Immature natural killer cell (primary cell): ENCODE data around the gene INSRR. TPM values are rescaled to one million over a fixed set of nuclear protein-coding genes. Genes with fewer than 3 reads are reported as not detected.

Experiments used
- DNase-seq, 3 donors: peaks; one replicate each; pipeline ENCODE4 v3.0.0; 2022; ENCODE audit warnings: mixed read lengths in 1 of 3
- H3K27ac Mint-ChIP-seq, 6 donors: one replicate each; pipeline ENCODE4 v1.8.0; 2020; ENCODE audit warnings: mixed read lengths in 6 of 6, mild to moderate bottlenecking in 5 of 6, inconsistent platforms in 4 of 6, moderate library complexity in 3 of 6
- H3K27me3 Mint-ChIP-seq, 3 donors: one replicate each; pipeline ENCODE4 v1.8.0; 2020 to 2021; ENCODE audit warnings: low read depth in 3 of 3, mild to moderate bottlenecking in 3 of 3, mixed read lengths in 3 of 3, moderate library complexity in 3 of 3, inconsistent platforms in 1 of 3
- H3K36me3 Mint-ChIP-seq, 3 donors: one replicate each; pipeline ENCODE4 v1.8.0; 2020; ENCODE audit warnings: mixed read lengths in 3 of 3, inconsistent platforms in 2 of 3, mild to moderate bottlenecking in 2 of 3
- H3K4me1 Mint-ChIP-seq, 2 donors: one replicate each; pipeline ENCODE4 v1.8.0; 2020; ENCODE audit warnings: inconsistent platforms in 2 of 2, mild to moderate bottlenecking in 2 of 2, mixed read lengths in 2 of 2, moderate library complexity in 1 of 2
- H3K4me3 Mint-ChIP-seq, 5 donors: one replicate each; pipeline ENCODE4 v1.8.0; 2020; ENCODE audit warnings: mild to moderate bottlenecking in 5 of 5, mixed read lengths in 5 of 5, inconsistent platforms in 3 of 5, moderate library complexity in 3 of 5
- H3K9me3 Mint-ChIP-seq, 6 donors: one replicate each; pipeline ENCODE4 v1.8.0; 2020; ENCODE audit warnings: mild to moderate bottlenecking in 6 of 6, mixed read lengths in 6 of 6, inconsistent platforms in 4 of 6, moderate library complexity in 3 of 6
- polyA plus RNA-seq, 3 donors: library from polyadenylated mRNA; unstranded; fragments of 300-500 nt; fragmentation: Illumina TruSeq; gene quantifications; one replicate each; pipeline ENCODE4 v1.2.3, GENCODE V29; 2021

Gene INSRR
- polyA plus RNA-seq, 3 donors from 2014 or later = not detected

DNA sequence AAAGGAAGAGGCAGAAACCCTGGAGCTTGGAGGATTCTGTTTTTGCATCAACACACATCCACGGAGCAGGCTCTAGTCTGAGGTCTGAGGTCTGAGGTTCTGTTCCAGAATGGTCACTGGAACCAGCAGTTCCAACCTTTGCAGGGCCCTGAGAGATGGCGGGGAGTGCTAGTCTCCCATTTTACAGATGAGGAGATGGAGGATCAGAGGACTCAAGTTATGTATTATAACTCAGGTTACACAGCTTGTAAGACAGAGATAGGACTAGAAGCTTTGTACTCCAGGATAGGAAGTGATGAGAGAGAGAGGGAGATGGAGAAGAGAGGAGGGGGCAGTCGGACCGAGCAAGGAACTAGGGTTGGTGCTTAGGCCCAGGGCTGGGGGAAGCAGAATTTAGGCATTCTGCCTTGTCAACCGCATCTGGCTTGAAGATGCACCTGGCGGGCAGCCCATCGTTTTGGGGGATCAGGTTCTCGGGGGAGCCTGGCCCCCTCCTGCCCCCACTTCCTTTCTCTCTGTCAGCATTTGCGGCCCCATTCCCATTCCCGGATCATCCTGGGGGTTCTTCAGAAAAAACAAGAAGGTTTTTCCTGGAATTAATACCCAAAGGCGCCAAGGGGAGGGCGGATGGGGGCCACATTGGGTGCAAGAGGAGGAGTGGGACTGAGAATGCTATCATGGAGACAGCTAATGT is 40.2 kb upstream of the INSRR start:
- Mint-ChIP-seq H3K36me3 (no peaks in the 10 kb centered on the region), H3K27me3 (peaks cover 1 to 26% (median 2%) of the 10 kb centered on the region in 3 donors), H3K4me1 (no peaks in the 10 kb centered on the region), H3K9me3 (no peaks in the 10 kb centered on the region), H3K27ac (peak overlapping the region in 1 of 6 donors; percentile 10), H3K4me3 (no peak overlapping the region)
- DNase-seq = no peak

GRCh38 chr1:156898161-156898566 is 39.2 kb upstream of the INSRR start:
- no peaks in the 10 kb centered on the region for H3K9me3 Mint-ChIP-seq
- H3K27me3 Mint-ChIP-seq = peaks cover 0 to 20% (median 3%) of the 10 kb centered on the region in 3 donors
- no peak overlapping the region for H3K27ac Mint-ChIP-seq
- H3K4me3 Mint-ChIP-seq = no peak overlapping the region
- H3K36me3 Mint-ChIP-seq = no peaks in the 10 kb centered on the region
- H3K4me1 Mint-ChIP-seq = peaks cover 0 to 2% of the 10 kb centered on the region in 2 donors
- no peak for DNase-seq

DNA sequence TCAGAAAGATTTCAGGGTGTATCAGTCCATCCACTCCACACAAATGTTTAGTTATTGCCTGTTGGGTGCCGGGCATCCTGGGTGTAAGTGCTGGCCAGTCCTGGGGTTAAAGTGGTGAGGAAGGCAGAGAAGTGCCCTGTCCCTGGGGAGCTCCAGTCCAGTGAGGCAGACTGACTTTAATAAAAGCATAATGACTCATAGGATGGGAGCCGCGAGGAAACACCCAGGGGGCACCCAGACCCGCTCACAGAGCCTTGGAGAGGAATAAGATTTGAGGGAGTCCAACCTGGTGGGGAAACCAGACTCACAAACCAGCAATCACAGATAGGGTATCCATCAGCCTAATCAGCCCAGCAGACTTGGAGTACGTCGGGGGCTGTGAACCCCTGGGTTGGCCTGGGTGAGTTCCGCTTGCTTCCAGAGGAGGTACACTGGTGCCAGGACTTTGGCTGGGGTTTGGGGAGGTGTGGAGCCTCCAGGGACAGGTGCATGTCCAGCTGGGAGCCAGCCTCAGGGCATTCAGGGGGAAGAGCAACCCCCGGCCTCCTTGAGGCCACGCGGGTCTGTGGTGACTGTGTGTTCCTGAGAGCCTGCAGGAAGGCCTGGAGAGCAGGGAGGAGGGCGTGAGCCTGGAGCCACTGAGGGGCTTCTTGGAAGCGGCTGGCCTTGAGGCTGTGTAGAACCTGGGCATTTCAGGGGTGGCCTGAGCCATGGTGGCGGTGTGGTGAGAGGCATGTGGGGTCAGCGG is 38.3 kb upstream of the INSRR start:
- H3K4me1 Mint-ChIP-seq = peaks cover 2 to 6% of the 10 kb centered on the region in 2 donors
- DNase-seq = no peak
- no peaks in the 10 kb centered on the region for H3K36me3 Mint-ChIP-seq
- H3K9me3 Mint-ChIP-seq = no peaks in the 10 kb centered on the region
- peak overlapping the region in 1 of 6 donors; percentile 42 for H3K27ac Mint-ChIP-seq
- H3K27me3 Mint-ChIP-seq = peaks cover 3 to 23% (median 6%) of the 10 kb centered on the region in 3 donors
- no peak overlapping the region for H3K4me3 Mint-ChIP-seq

DNA sequence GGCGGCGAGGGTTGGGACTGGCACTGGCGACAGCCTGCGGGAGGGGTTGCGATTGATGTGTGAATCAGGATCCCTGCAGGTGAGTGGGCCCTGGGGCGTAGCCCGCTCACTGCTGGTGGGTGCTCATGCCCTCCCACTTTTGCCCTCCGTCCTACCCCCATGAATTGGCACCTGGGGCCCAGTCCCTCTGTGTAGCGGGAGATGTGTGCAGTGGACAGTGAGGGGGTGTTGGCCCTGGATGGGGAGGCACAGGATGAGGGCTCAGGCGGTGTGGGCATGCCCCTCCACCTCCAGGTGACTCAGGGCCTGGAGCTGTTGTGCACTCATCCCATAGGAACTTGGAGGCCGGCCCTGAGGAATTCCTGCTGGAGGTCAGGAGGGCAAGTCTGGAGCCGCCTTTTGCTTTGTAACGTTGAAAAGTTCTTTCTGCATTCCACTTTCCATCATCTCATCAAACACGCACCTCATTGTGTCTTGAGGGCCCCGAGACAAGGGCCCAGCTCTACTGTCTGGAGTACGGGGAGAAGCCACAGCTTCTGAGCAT is 37.6 kb upstream of the INSRR start:
- no peak for DNase-seq
- Mint-ChIP-seq H3K9me3 (no peaks in the 10 kb centered on the region), H3K4me3 (no peak overlapping the region), H3K27ac (no peak overlapping the region), H3K4me1 (peaks cover 9 to 11% of the 10 kb centered on the region in 2 donors), H3K36me3 (no peaks in the 10 kb centered on the region), H3K27me3 (peaks cover 7 to 25% (median 13%) of the 10 kb centered on the region in 3 donors)

DNA sequence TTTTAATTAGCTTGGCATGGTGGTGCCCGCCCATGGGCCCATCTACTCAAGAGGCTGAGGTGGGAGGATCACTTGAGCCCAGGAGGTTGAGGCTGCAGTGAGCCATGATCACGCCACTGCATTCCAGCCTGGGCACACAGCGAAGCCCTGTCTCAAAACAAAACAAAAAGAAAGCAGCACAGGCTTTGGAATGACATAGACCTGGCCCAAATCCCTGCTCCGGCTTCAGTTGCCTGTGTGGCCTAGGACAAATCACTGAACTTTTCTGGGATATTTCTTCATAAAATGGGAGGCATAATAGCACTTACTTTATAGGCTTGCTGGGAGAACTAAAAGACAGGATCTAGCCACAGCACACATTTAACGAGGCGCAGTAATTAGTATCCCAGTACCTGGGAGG is 37.0 kb upstream of the INSRR start:
- DNase-seq = no peak
- Mint-ChIP-seq H3K36me3 (no peaks in the 10 kb centered on the region), H3K4me3 (no peak overlapping the region), H3K9me3 (no peaks in the 10 kb centered on the region), H3K4me1 (peaks cover 10 to 11% of the 10 kb centered on the region in 2 donors), H3K27ac (no peak overlapping the region), H3K27me3 (peaks cover 7 to 31% (median 16%) of the 10 kb centered on the region in 3 donors)

DNA sequence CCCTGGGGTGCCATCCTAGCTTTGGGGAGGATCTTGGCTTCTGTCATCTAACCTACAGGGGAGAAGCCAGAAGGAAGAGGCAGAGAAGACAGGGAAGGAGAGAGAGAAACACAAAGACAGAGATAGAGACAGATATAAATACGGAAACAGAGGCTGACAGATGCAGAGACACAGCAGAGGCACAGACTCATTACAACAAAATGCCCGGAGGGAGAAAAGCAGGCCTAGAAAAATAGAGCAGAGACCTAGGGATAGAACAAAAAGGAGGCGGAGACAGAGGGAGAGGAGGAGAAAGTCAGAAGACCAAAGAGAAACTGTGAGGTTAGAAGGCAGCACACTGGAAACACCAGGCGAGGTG is 36.5 kb upstream of the INSRR start:
- Mint-ChIP-seq H3K27me3 (peaks cover 7 to 34% (median 16%) of the 10 kb centered on the region in 3 donors), H3K36me3 (no peaks in the 10 kb centered on the region), H3K9me3 (no peaks in the 10 kb centered on the region), H3K4me1 (peaks cover 10 to 11% of the 10 kb centered on the region in 2 donors), H3K27ac (peak overlapping the region in 1 of 6 donors; percentile 1), H3K4me3 (peak overlapping the region in 1 of 5 donors; percentile 6)
- DNase-seq = no peak

- H3K4me1 Mint-ChIP-seq = peaks cover 10 to 11% of the 10 kb centered on the region in 2 donors
- no peaks in the 10 kb centered on the region for H3K9me3 Mint-ChIP-seq
- no peak overlapping the region for H3K27ac Mint-ChIP-seq
These were observed 36.0 kb upstream of the INSRR start for GRCh38 chr1:156894711-156895454.

GRCh38 chr1:156894001-156894400 is 35.1 kb upstream of the INSRR start:
- DNase-seq = no peak
- peaks cover 11 to 38% (median 16%) of the 10 kb centered on the region in 3 donors for H3K27me3 Mint-ChIP-seq
- H3K27ac Mint-ChIP-seq = no peak overlapping the region
- peaks cover 10 to 11% of the 10 kb centered on the region in 2 donors for H3K4me1 Mint-ChIP-seq
- H3K4me3 Mint-ChIP-seq = peak overlapping the region in 1 of 5 donors; percentile 38
- H3K9me3 Mint-ChIP-seq = no peaks in the 10 kb centered on the region
- no peaks in the 10 kb centered on the region for H3K36me3 Mint-ChIP-seq

More at GRCh38 chr1:156894711-156895454, 36.0 kb upstream of the INSRR start:
- no peak for DNase-seq
- no peaks in the 10 kb centered on the region for H3K36me3 Mint-ChIP-seq
- peak overlapping the region in 1 of 5 donors; percentile 6 for H3K4me3 Mint-ChIP-seq
- peaks cover 11 to 39% (median 16%) of the 10 kb centered on the region in 3 donors for H3K27me3 Mint-ChIP-seq

- H3K27ac Mint-ChIP-seq = no peak within 1 kb of the TSS
- peaks cover 10 to 11% of the 10 kb centered on the region in 2 donors for H3K4me1 Mint-ChIP-seq
- H3K27me3 Mint-ChIP-seq = peaks cover 13 to 37% (median 16%) of the 10 kb centered on the region in 3 donors
- no peaks in the 10 kb centered on the region for H3K9me3 Mint-ChIP-seq
- no peak for DNase-seq
- H3K36me3 Mint-ChIP-seq = no peaks in the 10 kb centered on the region
- H3K4me3 Mint-ChIP-seq = peak within 1 kb of the TSS; percentile 60 to 79 (median 69)
These were observed 34.4 kb upstream of the INSRR start, which contains the start of gene PEAR1 for GRCh38 chr1:156893048-156893953. Gene PEAR1, plus strand, starts transcription at chr1:156893718. Its CDS starts 10,209 bp downstream, at chr1:156903927.

DNA sequence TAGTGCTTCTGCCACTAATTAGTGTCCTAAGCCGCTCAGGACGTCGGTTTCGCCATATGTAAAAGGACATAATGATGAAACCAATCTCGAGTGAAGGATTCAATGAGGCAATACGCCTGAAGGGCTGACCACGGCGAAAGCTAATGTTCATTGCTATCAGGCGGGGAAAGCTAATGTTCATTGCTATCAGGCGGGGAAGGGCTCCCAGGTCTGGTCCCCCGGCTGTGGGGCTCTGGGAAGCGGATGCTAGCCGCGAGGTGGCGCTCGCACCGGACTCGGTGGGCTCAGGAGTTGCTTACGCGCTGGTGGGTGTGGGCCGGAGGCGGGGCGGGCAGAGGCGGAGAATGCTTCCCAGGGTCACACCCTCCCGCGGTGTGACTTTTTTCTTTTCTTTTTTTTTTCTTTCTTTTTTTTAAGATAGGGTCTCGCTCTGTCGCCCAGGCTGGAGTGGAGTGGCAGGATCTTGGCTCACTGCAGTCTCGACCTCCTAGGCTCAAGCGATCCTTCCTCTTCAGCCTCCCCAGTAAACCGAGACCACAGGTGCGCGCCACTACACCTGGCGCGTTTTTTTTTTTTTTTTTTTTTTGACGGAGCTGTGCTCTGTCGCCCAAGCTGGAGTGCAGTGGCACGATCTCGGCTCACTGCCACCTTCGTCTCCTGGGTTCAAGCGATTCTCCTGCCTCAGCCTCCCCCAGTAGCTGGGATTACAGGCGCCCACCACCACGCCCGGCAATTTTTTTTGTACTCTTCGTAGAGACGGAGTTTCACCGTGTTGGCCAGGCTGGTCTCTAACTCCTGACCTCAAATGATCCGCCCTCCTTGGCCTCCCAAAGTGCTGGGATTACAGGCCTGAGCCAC is 33.5 kb upstream of the INSRR start:
- DNase-seq = peak; percentile 71 to 76 (median 73)
- Mint-ChIP-seq H3K9me3 (no peaks in the 10 kb centered on the region), H3K36me3 (no peaks in the 10 kb centered on the region), H3K4me1 (peaks cover 10 to 11% of the 10 kb centered on the region in 2 donors), H3K4me3 (peak overlapping the region; percentile 60 to 79 (median 69)), H3K27ac (peak overlapping the region in 2 of 6 donors; percentile 7 to 37), H3K27me3 (peaks cover 13 to 33% (median 16%) of the 10 kb centered on the region in 3 donors)

DNA sequence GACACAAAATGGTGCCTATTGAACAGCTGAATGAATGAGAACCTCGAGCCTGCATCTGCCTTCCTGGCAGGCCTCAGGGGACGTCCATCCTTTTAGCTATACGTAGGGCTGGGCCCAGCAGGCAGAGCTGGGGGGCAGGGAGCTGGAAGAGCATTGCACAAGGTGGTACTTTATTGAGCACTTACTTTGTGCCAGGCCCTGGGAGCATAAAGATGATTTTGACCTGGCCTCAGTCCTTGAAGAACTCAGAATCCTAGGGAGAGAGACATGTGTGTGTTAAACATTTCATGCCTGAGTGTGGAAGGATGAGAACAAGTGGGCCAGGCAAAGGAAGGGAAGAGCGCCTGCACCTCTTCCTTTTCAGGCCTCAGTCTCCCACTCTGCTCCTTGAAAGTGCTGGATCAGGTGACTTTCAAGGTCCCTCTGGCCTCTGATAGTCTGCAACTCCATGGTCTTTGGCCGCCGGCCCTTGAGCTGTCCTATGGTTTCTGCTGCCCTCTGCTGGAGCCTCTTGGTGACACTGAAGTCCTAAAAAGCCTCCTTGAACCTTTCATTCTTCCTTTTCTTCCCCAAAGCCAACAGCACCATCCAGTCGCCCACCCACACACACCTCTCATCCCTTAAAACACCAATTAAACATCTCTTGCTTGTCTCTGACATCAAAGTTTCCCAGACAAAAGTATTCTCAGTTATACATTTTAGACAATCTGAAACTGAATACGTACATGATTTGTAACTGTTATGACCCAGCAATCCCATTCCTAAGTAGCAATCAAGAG is 31.1 kb upstream of the INSRR start:
- peak; percentile 47 to 52 (median 51) for DNase-seq
- Mint-ChIP-seq H3K27me3 (peaks cover 13 to 31% (median 18%) of the 10 kb centered on the region in 3 donors), H3K9me3 (no peaks in the 10 kb centered on the region), H3K4me1 (peaks cover 10 to 11% of the 10 kb centered on the region in 2 donors), H3K4me3 (peak overlapping the region in 1 of 5 donors; percentile 3), H3K27ac (no peak overlapping the region), H3K36me3 (no peaks in the 10 kb centered on the region)
